ENCODE results near the gene SLC35E4.

- TF ChIP-seq EZH2 (IDR thresholded peaks at IDR 0.05; ENCODE audit: insufficient read depth, poor library complexity, severe bottlenecking) (no peak), EZH2phosphoT487 (IDR thresholded peaks at IDR 0.05; ENCODE audit: insufficient read depth, low read depth) (no peak)
Observed at GRCh38 chr22:30655532-30655931, 20.0 kb downstream of the SLC35E4 start.
